A549 treated with Hydrocortisone at 1 μM for 4 hours (cell line): ENCODE data around the gene TAC1. TPM values are rescaled to one million over a fixed set of nuclear protein-coding genes. Genes with fewer than 3 reads are reported as not detected.

ENCODE experiments used
- total RNA-seq: library from RNA; stranded (reverse); fragments of 200-300 nt; extraction: Qiagen RNA extraction; gene quantifications from 5 replicates; pipeline ENCODE4 v1.2.3, GENCODE V29; 2022

Gene TAC1
- total RNA-seq, result not detected in 5 replicates

GRCh38 chr7:97731736-97732564, at the start of gene TAC1:
TSS of gene TAC1 (plus strand) at chr7:97732086. CDS start at chr7:97732613, 527 bp downstream.

Other genes starting within 250 kb of the TAC1 start
- 52.5 to 68.0 TPM (median 62.4 TPM) in 5 replicates for gene ASNS, start 140.3 kb downstream of the TAC1 start, total RNA-seq